Mammary epithelial cell (primary cell): ENCODE data around the gene ECHDC3.

ENCODE experiments used
- CTCF ChIP-seq, 2 donors: IDR thresholded peaks in 1 of 2; conservative IDR thresholded peaks in 1 of 2; 2 replicates each; pipeline ENCODE4 v1.5.1; 2011 to 2012; ENCODE audit warnings: inconsistent platforms in 2 of 2, low read length in 2 of 2, mild to moderate bottlenecking in 2 of 2, control low read depth in 1 of 2, low read depth in 1 of 2; ENCODE audit not compliant: insufficient read depth in 1 of 2; ENCODE audit errors: extremely low read depth in 1 of 2
- EZH2 ChIP-seq: IDR thresholded peaks from 2 replicates; pipeline ENCODE4 v1.6.1; 2012; ENCODE audit warnings: low read length, inconsistent platforms, borderline replicate concordance

GRCh38 chr10:11706895-11707567 lies 35.2 kb upstream of the ECHDC3 start:
- no peak for TF ChIP-seq CTCF (conservative IDR thresholded peaks at IDR 0.05 in 1 of 2, IDR thresholded peaks at IDR 0.05 in 1 of 2; ENCODE audit: extremely low read depth in 1 of 2, insufficient read depth in 1 of 2, low read depth in 1 of 2, low read length in 2 of 2)
- TF ChIP-seq EZH2: no peak
